Stimulated activated CD8-positive, alpha-beta memory T cell treated with anti-CD3 and anti-CD28 coated beads, Interleukin-4, amount 100 ng/mL, for 48 hours (primary cell): ENCODE measurements around the gene ZDHHC1.

Experiments
- DNase-seq: peaks from one replicate; pipeline ENCODE4 v3.0.0-alpha.2; 2020

Gene ZDHHC1

GRCh38 chr16:67350324-67350723, 66.0 kb downstream of the ZDHHC1 start:
- DNase-seq: no peak

GRCh38 chr16:67349172-67349571, 67.1 kb downstream of the ZDHHC1 start:
- no peak for DNase-seq

GRCh38 chr16:67346341-67346740, 69.9 kb downstream of the ZDHHC1 start:
- DNase-seq: no peak

- DNase-seq: no peak
Measured at GRCh38 chr16:67345401-67345800, 70.9 kb downstream of the ZDHHC1 start.
